NCI-H1417 (cell line): ENCODE results near the gene SLC6A1.
A peak's percentile ranks its signal among the peaks of the same experiment; 100 is the strongest.

ENCODE experiments used
- DNase-seq, 3 experiments: peaks; one replicate each; lab custom pipeline; 2025; lab: John Stamatoyannopoulos, UW

The SLC6A1 gene

GRCh38 chr3:10992017-10992942 lies at the start of gene SLC6A1:
TSS of gene SLC6A1 (plus strand) at chr3:10992748. CDS start at chr3:11017212, 24,464 bp downstream.
- DNase-seq: peak in 1 of 3 experiments; percentile 0

GRCh38 chr3:10944866-10945265 lies 47.7 kb upstream of the SLC6A1 start:
- DNase-seq: no peak

GRCh38 chr3:10945683-10946287 lies 46.8 kb upstream of the SLC6A1 start:
- DNase-seq: peak in 2 of 3 experiments; percentile 17 to 46

GRCh38 chr3:10946526-10946925 lies 46.0 kb upstream of the SLC6A1 start:
- no peak for DNase-seq

DNA sequence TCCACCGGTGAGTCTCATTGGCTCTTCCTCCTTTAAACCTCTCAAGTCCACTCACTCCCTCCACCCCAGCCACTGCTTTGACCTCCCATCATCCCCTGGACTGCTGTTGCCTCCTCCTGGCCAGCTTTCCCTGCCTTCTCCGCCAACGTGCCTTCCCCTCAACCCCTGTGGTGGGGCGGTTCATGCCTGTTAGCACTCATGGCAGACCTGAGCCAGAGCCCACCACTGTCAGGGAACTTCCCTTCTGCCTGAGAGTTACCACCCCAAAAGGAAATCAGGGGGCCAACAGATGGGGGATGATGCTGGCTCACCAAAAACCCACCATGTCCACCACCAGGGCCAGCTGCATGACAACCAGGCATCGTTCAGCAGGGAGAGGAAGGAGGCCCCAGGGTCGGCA lies 44.2 kb upstream of the SLC6A1 start:
- DNase-seq: no peak

- DNase-seq: no peak
Measured at GRCh38 chr3:10949197-10949596, 43.4 kb upstream of the SLC6A1 start.

GRCh38 chr3:10950476-10951294 lies 41.9 kb upstream of the SLC6A1 start:
- peak in 2 of 3 experiments; percentile 4 to 11 for DNase-seq

GRCh38 chr3:10951295-10951926 lies 41.1 kb upstream of the SLC6A1 start:
- no peak for DNase-seq

GRCh38 chr3:10952525-10952924 lies 40.0 kb upstream of the SLC6A1 start:
- DNase-seq: peak in 1 of 3 experiments; percentile 19

GRCh38 chr3:10954740-10955139 lies 37.8 kb upstream of the SLC6A1 start:
- no peak for DNase-seq

DNA sequence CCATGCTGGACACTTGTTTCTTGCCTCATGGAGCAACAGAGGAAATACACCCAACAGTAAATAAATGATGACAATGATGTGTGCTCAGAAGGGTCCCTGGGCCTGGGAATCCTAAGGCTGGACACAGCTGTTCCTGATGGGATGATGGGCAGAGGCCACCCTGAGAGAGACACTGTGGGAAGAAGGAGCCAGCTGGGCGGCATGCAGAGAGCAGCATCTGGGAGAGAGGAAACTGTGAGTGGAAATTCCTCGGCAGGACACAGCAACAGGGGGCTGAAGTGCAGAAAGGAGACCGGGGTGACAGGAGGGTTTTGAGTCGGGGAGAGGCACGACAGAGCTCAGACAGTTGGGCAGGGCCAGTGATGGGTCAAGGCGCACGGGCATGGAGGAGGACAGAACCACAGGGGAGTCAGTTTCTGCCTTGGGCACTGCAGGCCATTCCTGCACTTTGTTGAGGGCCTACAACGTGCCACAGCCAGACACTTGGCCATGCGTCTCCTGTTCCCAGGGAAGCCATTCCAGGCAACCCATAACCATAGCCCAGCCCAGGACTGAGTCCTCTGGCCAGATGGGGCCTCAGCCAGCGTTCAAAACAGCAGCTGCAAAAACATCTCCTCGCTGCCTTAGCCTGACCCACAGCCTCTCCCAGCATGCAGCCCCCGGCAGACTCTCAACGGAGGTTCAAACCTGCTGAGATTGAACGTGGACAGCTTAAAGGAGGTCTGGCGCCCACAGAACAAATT lies 36.7 kb upstream of the SLC6A1 start:
- DNase-seq: no peak

DNA sequence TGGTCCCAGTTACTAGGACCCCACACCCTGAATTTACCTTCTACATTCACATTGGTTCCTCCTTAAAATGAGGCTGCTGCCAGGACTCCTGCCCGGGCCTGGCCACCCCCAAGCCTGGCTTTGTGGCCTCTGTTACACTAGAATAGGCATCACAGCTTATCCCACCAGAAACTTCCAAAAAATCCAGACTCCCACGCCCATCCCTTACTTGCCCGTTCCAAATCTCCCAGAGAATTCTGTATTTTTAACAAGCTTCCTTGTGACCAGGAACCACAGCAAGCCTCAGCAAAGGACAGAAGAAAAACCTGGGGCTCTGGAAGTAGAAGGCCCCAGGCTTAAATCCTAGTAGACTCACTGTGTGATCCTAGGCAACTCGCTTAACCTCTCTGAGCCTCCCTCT lies 36.0 kb upstream of the SLC6A1 start:
- DNase-seq: no peak

DNA sequence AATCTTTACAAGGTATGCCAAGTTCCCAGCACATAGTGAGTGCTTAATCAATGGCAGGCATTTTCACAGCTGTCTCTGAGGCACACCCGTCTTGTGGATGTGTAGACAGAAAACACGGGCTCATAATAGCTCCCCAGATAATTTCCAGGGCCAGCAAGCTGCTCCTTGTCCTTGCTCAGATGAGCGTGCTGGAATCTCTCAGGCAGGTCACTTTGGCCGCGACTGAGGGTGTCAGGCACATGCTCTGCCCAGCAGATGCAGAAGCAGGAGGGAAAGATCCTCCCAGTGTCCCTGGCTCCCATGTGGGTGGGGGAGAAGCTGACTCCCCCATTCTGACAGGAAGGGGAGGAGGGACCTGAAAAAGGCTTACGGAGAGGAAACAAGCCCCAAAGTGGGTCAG lies 35.6 kb upstream of the SLC6A1 start:
- DNase-seq: no peak

GRCh38 chr3:10957976-10958749 lies 34.4 kb upstream of the SLC6A1 start:
- peak in 2 of 3 experiments; percentile 10 to 76 for DNase-seq

DNA sequence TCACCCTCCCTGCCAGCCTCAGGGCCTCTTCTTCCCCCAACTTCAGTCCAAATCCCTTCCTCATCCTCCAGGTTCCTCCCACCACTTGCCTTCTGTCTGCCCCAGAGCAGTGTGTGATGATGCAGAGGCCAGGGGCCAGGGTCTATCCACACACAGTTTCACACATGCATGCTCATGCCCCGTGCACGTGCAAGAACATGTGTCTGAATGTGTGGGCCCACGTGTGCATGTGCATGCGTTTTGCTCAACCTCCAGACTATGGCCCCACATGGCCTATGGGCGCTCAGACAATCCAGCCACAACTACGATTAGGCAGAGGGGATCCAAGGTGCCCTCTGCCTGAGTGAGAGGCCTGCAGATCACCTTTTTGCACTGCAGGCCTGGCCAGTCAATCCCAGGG lies 32.3 kb upstream of the SLC6A1 start:
- DNase-seq: no peak

DNA sequence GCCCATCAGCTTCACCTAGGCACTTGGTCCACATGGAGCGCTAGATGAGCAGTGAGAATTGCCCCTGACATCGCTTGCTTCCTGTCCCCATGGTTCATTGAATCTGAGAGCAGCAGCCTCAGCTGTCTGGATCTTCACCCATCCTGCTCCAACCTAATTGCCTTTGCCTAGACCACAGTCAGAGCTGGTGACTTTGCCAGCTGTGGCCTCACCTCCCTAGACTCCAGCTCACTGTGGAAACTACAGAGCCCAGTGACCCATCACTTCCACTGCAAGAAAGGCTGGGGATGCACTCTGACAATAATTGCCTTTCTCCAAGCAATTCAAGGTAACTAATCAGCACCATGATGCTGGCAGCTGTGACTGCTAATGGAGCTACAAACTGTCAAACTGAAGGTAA lies 30.6 kb upstream of the SLC6A1 start:
- DNase-seq: peak in 1 of 3 experiments; percentile 26

GRCh38 chr3:10962481-10963036 lies 30.0 kb upstream of the SLC6A1 start:
- peak in 2 of 3 experiments; percentile 56 to 92 for DNase-seq

DNA sequence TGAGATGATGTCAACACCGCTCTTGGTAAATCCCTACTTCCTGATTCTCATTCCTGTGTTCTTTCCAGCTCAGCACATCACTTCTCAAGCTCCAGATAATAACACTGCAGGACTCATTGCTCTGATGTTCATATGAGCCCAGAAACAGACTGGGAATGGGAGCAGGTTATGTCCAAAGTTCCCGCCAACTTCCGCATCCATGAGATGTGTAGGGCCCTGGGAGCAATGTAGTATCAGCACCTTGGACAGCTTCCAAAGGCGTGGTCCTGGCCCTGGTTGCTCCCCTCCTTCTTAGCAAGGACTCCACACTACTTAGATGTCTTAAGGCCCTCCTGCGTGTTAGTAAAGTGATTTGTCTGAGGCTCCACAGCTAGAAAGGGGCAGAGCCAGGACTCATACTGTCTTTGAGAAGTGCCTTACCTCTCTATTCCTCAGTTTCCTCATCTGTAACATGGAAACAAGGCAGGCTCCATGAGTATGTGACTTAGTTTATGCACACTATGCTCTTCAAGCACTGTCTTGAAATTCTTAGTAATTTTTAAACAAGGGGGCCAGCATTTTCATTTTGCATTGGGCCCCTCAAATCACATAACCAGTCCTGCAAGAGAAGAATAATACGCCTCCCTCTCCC lies 27.9 kb upstream of the SLC6A1 start:
- DNase-seq: no peak

DNA sequence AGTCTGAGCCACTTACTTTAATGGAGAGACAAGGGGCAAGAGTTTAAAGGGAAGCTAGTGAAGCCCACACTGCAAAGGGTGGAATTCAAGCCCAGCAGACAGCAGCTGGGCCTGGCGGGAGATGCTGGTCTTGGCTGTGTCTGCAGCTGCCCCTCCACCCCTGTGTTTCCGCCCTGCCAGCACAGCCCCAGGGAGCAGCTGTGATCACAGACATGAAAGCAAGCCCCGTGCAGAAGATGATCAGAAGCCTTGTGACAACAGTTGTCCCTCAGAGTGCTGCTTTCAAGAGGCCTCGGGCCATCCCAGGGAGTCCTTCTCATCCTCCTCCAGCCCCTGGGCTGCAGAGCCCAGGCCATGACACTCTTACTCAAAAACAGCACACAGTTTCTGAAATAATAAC lies 24.1 kb upstream of the SLC6A1 start:
- peak in 2 of 3 experiments; percentile 5 to 42 for DNase-seq
